HG02973 (cell line): Measurements from ENCODE around the gene TTC3.
"Not testable (repeated sequence)": the region's sequence is repeated elsewhere in the genome, so short reads cannot be mapped to it uniquely, and the experiment has no call there.

Experiments used
- ATAC-seq: cut with Tn5 transposase; IDR thresholded peaks from one replicate; pipeline ENCODE4 v1.9.1; 2021; ENCODE audit warnings: moderate library complexity; ENCODE audit not compliant: unreplicated experiment

Gene TTC3

DNA sequence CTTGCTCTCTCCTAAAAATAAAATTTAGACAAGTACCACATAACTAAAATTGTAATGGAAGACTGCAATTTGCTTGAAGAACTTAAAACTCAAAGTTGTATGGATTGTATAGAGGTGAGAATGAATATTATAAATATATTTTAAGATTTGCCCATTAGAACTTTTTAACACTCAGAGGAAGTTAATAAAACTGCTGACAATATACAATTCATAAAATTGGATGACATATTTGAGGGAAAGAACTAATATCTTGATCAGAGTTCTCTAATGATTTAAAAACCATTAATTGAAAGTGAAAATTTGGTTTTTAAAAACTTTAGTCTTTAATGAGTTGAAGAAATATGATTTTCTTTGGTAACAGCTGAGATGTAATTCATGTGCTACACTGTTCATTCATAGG is 20.9 kb downstream of the TTC3 start:
- ATAC-seq, result no peak

DNA sequence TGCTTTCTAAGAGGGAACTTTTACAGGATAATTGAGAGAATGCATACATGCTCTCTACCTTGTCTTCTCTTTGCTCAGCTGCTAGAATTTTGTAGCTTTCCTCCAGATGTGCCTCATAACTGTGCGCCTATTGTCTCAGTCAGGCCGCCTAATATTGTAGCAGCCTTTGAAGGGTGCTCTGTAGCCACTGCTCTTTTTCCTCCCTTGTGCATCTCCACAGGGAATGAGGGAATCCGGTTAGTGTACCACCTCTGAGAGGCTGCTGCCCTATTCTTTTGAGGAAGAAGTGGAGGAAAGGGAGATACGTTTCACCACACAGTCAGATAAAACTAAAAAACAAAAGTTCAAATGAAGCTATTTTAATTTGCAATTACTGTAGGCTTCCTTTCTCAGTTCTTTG is 22.8 kb downstream of the TTC3 start:
- ATAC-seq, result no peak

DNA sequence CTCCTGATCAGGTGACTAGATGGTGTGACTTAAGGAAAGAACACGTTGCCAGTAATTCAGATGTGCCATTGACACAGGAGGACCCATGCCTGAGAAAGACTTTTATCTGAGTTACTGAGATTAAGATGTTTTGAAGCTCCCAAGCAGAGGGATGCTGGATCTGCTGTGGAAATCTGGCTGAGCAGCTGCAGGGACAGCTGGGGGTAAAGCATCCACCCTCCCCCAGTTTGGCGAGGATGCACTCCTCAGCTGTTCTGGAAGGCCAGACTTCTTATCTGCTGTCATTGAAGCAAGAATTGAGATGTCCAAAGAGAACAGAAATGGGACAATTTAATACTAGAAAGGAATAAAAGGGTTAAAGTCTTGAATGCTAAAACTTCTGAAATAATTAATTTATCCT is 25.7 kb downstream of the TTC3 start:
- no peak for ATAC-seq

DNA sequence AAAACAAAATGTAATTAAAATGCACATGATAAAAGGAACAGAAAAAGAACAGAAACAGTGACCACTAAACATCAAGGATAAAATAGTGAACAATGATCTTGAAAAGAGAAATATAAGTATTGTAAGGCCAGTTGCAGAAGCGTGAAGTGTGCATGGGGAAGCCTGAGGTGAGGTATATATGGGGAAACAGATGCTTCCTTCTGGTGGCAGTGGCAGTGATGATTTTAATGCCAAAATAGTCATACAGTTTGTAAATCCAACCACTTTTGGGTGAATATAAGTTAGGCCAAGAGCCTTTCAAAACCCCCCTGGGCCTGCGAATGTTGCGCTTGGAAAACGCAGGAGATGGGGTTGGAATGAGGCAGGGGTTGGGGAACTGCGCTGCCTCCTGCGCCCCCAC is 27.3 kb downstream of the TTC3 start:
- no peak for ATAC-seq

DNA sequence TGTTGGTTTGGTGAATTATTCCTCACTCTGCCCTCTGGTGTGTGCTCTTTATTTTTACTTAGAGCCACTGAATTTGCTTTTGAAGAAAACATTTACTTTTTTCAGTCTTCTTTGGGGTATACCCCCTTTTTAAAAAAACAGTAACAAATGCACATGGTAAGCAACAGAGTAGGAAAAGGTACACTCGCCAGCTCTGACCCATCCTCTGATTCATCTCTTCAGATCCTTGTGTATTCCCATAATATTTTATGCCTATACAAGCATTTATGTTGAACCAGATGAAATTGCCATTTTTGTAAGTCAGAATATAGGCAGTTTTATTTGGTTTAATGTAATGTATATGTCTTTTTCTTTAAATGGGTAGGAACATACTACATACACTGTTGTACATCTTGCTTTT is 28.3 kb downstream of the TTC3 start:
- ATAC-seq, result no peak

DNA sequence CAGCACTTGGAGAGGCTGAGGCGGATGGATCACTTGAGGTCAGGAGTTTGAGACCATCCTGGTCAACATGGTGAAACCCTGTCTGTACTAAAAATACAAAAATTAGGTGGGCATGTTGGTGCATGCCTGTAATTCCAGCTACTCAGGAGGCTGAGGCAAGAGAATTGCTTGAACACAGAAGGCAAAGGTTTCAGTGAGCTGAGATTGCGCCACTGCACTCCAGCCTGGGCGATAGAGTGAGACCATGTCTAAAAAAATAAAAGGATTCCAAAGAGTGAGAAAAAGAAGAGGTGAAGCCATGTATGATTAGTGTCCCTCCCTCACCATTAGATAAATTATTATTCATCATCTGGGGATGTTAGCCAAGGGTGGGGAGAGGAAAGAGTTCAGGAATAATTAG is 29.7 kb downstream of the TTC3 start:
- ATAC-seq, result not testable (repeated sequence)

DNA sequence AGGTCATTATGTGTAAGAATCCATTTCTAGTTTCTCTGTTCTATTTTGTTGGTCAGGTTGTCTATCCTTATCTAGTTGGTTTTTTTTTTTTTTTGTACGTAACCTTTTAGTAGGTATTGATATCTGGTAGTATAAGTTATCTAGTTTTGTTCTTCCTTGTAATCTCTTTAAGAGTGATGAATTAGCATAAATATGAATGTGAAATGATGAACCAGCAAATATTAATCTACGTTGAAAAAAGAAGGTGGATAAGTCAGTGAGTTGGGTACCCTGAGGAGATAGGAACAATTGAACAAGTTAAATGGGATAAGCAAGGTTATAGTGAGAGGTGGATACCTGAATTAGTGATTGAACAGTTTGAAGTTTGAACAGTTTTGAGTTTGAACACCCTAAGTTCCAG is 33.9 kb downstream of the TTC3 start:
- ATAC-seq, result no peak

DNA sequence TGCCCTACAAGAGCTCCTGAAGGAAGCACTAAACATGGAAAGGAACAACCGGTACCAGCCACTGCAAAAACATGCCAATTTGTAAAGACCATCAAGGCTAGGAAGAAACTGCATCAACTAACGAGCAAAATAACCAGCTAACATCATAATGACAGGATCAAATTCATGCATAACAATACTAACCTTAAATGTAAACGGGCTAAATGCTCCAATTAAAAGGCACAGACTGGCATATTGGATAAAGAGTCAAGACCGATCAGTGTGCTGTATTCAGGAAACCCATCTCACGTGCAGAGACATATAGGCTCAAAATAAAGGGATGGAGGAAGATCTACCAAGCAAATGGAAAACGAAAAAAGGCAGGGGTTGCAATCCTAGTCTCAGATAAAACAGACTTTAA is 38.0 kb downstream of the TTC3 start:
- ATAC-seq, result not testable (repeated sequence)

DNA sequence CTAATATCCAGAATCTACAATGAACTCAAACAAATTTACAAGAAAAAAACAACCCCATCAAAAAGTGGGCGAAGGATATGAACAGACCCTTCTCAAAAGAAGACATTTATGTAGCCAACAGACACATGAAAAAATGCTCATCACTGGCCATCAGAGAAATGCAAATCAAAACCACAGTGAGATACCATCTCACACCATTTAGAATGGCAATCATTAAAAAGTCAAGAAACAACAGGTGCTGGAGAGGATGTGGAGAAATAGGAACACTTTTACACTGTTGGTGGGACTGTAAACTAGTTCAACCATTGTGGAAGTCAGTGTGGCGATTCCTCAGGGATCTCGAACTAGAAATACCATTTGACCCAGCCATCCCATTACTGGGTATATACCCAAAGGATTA is 41.2 kb downstream of the TTC3 start:
- ATAC-seq, result not testable (repeated sequence)

DNA sequence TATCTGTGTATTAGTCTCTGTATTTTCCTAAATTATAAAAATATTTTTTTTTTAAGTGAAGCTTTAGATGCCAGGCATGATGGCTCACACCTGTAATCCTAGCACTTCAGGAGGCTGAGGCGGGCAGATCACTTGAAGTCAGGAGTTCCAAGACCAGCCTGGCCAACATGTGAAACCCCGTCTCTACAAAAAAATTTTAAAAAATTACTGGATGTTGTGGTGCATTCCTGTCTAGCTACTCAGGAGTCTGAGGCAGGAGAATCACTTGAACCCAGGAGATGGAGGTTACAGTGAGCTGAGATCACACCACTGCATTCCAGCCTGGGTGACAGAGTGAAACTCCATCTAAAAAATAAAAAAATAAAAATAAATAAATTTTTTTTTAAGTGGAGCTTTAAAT is 43.4 kb downstream of the TTC3 start:
- ATAC-seq, result not testable (repeated sequence)

DNA sequence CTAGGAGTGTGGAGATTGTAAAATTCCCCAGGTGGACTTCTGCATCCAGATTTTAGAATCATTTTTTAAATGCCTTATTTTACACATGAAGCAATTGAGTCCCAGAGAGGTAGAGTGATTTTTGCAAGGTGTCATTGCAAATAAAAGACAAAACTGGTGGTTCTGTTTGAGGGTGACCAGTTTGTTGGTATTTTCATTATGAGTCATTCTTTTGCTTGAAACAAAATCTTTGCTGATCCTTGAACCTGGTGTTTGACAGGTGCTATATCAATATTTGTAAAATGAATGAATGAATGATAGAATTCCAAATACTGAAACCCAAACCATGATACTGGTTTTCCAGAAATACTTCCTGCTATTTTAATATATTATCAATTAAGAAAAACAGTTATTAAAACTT is 44.1 kb downstream of the TTC3 start:
- no peak for ATAC-seq

DNA sequence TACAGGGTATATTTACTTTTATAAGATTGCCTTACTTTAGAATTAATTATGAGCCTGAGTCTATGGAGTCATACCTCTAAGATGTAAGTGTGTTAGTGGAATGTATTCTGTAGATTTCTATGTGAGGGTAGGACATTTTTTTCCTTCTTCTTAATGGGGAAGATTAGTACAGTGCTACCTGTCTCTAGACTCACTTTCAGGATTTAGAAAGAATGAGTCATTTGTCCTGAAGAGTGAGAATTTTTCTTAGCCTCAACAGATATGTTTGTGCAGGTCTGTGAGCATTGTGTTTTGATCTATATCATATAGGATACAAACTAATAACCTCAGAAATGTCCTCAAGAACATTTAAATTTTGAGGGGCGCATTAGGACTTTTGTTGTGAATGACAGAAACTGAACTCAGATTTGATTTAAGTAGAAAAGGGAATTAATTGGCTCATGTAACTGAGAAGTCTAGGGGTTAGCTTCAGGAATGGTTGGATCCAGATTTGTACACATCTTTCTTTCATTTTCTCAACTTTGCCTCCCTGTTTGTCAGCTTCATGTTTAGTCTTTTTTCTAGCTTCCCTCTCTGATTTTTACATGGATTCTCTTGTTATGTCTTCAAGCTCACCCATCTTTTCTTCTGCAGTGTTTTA is 45.3 kb downstream of the TTC3 start:
- no peak for ATAC-seq

DNA sequence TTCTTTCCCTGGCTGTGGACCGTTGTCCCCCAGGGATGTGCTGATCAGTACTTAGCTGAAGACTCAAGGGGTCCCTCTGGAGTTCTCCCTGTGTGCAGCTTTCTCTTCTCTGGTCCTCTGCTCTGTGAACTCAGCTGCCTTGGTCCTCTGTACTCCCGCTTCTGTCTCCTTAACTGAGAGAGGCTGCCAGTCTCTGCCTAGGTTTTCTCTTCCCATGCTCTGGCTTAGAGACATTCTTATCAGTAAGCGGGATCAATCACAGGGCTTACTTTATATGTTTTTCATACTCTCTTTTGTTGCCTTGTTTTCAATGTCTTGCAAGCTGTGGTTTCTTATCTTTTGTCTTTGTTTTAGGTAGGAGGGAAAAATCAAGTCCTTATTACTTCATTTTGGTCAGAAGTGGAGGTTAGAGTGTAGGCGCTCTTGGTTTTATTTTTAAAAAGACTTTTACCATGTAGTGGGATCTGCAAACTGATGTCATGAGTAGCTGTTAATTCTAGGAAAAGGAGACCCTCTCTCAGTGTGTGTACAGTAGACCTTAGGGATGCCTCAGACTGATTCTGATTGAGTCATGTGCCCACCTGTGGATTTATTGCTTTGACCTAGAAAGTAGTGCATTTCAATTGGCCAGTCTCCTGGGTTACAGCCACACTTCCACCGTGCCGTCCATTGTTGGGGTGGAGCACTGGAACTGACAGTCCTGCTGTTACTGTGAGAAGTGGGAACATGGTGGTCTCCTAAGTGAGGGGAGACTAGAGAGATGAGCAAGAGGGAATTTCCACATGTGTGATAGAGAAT is 46.6 kb downstream of the TTC3 start:
- no peak for ATAC-seq

DNA sequence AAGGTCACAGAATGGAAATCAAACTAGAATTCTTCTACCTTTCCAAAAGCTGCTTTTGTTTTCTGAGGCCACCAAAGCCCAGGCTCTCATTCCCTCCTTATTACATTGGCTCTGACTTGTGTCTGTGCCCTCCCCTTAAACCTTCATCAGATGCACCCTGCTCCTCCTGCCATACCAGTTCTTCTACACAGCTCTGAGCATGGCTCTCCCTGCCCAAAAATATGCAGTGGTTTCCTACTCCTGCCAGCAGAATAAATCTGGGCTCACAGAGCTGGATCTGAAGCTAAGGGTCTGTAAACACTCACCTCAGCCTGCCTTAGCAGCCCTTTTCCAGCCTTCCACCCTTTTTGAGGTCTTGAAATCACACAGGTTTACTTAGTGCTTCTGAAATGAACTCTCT is 55.0 kb downstream of the TTC3 start:
- ATAC-seq, result no peak

DNA sequence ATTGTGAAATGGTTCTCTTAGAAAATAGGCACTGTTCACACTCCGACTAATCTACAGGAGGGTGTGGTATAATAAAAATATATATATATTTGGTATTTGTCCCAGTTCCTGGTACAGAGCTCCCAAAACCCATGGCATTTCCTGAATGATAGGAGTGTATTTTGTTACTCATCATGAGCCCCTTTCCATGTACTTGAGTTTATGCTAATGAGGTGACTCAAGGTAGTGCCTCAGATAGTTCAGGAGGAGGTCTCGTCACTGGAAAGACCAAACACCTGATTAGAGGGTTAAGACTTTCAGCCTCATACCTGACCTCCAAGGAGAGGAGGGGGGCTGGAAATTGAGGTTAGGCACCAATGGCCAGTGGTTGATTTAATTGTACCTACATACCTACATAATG is 57.9 kb downstream of the TTC3 start:
- ATAC-seq, result no peak

DNA sequence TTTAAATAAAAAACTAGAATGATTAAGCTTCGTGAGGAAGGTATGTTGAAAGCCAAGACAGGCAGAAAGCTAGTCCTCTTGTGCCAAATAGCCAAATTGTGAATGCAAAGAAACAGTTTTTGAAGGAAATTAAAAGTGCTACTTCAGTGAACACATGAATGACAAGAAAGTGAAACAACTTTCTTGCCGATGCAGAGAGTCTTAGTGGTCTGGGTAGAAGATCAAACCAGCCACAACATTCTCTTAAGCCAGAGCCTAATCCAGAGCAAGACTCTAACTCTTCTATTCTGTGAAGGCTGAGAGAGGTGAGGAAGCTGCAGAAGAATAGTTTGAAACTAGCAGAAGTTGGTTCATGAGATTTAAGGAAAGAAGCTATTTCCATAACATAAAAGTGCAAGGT is 63.2 kb downstream of the TTC3 start:
- ATAC-seq, result no peak

DNA sequence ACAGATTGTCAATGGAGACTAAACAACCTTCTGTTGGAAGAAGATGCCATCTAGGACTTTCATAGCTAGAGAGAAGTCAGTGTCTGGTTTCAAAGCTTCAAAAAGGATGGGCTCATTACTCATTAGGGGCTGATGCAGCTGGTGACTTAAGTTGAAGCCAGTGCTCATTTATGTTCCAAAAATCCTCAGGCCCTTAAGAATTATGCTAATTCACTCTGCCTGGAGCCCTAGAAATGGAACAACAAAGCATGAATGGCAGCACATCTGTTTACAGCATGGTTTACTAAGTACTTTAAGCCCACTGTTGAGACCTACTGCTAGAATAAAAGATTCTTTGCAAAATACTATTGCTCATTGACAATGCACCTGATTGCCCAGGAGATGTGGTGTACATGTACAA is 63.7 kb downstream of the TTC3 start:
- ATAC-seq, result no peak

DNA sequence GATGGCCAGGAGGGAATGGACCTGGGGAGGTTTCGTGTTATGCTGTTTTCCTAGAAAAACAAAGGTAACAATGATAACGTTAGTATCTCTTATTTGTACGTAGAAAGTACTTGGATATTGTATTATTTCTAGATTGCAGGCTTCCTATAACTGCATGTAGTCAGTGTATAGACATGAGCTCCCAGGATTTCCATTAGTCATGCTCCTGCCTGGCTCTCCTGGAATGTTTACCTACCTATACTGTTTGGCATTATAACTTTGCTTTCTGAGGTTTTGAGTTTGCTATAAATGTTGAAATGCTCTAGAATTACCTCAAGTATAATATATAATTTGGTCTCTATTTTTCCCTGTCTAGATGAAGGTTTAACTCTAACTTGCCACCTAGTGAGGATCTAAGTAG is 66.1 kb downstream of the TTC3 start:
- ATAC-seq, result no peak

DNA sequence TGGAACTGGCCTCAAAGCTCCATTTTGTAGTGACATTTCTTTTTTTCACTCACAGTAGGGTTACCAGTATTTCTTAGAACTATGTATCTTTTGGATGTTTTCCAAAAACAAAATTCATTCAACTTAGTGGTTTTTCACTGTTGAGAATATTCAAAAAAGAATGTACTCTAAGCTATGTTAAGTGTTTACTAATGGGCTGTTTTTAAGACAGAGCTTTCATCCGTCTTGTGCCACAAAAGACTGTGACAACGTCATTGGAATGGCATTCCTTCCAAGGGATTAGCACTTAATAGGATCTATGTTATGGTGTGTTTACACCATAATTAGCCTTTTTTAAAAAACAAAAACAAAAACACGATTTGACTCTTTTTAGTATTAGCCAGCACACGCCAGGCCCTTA is 66.8 kb downstream of the TTC3 start:
- no peak for ATAC-seq

DNA sequence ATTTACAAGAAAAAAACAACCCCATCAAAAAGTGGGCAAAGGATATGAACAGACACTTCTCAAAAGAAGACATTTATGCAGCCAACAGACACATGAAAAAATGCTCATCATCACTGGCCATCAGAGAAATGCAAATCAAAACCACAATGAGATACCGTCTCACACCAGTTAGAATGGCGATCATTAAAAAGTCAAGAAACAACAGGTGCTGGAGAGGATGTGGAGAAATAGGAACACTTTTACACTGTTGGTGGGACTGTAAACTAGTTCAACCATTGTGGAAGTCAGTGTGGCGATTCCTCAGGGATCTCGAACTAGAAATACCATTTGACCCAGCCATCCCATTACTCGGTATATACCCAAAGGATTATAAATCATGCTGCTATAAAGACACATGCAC is 70.3 kb downstream of the TTC3 start:
- ATAC-seq, result not testable (repeated sequence)

DNA sequence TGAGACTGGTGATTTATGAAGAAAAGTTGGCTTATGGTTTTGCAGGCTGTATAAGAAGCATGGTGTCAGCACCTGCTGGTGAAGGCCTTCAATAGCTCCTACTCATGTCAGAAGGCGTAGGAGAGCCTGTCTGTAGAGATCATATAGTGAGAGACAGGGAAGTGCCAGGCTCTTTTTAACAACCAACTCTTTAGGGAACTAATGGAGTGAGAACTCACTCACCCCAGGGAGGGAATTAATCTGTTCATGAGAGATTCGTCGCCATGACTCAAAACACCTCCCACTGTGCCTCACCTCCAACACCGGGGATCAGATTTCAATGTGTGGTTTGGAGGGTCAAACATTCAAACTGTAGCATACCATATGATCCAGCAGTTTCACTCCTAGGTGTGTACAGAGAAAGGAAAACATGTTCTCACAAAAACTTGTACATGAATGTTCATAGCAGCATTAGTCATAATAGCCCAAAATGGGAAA is 72.6 kb downstream of the TTC3 start:
- no peak for ATAC-seq

DNA sequence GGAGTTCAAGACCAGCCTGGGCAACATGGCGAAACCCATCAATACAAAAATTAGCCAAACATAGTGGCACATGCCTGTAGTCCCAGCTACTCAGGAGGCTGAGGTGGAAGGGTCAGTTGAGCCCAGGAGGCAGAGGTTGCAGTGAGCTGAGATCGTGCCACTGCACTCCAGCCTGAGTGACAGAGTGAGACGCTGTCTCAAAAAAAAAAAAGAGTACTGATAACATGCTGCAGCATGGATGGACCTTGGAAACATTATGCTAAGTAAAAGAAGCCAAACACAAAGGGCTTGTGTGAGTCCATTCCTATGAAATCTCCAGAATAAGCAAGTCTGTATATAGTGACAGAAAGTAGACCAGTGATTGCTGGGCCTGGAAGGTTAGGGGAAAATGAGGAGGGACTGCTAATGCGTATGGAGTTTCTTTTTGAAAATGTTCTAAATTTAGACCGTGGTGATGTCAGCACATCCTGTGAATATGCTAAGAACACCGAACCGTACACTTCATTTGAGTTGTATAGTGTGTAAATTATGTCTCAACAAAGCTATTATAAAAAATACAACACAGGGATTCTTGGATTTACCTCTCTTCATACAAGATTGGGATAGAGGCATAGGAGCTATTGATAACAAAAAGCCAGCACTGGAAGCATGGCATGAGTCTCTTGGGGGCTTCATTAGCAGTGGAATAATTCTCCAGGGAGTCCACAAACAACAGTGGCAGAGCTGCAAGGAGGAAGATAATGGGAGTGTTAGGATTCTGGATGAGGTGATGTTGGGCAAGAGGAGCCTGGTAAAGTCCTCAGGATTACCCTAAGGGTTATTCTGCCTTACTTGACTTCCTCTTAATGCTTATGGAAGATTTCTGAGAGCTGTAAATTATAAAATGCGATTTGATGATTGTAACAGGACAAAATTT is 73.5 kb downstream of the TTC3 start:
- no peak for ATAC-seq
